ENCODE data around the gene KIR2DL1. TPM values are rescaled to one million over a fixed set of nuclear protein-coding genes. Genes with fewer than 3 reads are reported as not detected.
"Not testable (repeated sequence)": the region's sequence is repeated elsewhere in the genome, so short reads cannot be mapped to it uniquely, and the experiment has no call there.

Gene KIR2DL1
- total and polyA plus RNA-seq, 7 experiments from 2014 or later: 1.0 to 1.2 TPM; not detected in 5

- intact Hi-C loops (cut with micrococcal nuclease): loop anchor here in 1 of 2 donors (10.0 kb wide), 1 partner anchor 78 kb away; no protein-coding TSS in a partner anchor
- ATAC-seq; H3K27ac ChIP-seq (ENCODE audit: low read depth, low read length); H3K36me3 Mint-ChIP-seq; POLR2A ChIA-PET; H3K27ac Mint-ChIP-seq; H3K4me1 ChIP-seq (ENCODE audit: control insufficient read depth in 2 of 2, insufficient read depth in 2 of 2, low read length in 2 of 2); H3K9me3 ChIP-seq (ENCODE audit: control insufficient read depth in 2 of 3, low read length in 3 of 3); CTCF ChIA-PET; H3K4me3 ChIP-seq (ENCODE audit: low read length); H3K36me3 ChIP-seq (ENCODE audit: control insufficient read depth in 2 of 3, insufficient read depth in 3 of 3, low read length in 3 of 3); DNase-seq; H3K4me1 Mint-ChIP-seq; H3K27me3 ChIP-seq (ENCODE audit: control insufficient read depth in 2 of 2, insufficient read depth in 2 of 2, low read length in 2 of 2): not testable (repeated sequence)
- Mint-ChIP-seq H3K27me3 (peaks cover 0 to 29% (median 12%) of the 10 kb centered on the region in 5 donors), H3K9me3 (peaks cover 0 to 12% (median 3%) of the 10 kb centered on the region in 11 donors), H3K4me3 (peak within 1 kb of the TSS in 1 of 10 donors; percentile 40)
These were observed 62.9 kb downstream of the KIR2DL1 start, which contains the start of gene KIR2DS4 for GRCh38 chr19:54832496-54832895. TSS of gene KIR2DS4 (plus strand) at chr19:54832676.

Other genes starting within 250 kb of the KIR2DL1 start
- gene LILRA2, start 196.0 kb upstream of the KIR2DL1 start, total RNA-seq: 10 to 100 TPM in 1 of 5 experiments, 1 to 10 TPM in 1, under 1 TPM in 3; 0.24 to 50.3 (median 0.87) TPM
- gene LILRA2, start 196.0 kb upstream of the KIR2DL1 start, polyA plus RNA-seq: under 1 TPM; 0.18 to 0.38 TPM
- gene LILRA1, start 176.2 kb upstream of the KIR2DL1 start, total RNA-seq: 10 to 100 TPM in 1 of 5 experiments, 1 to 10 TPM in 1, not detected in 3; 4.3 to 36.7 TPM
- under 1 TPM in 1 of 2 donors, not detected in 1; 0.14 TPM for gene LILRA1, start 176.2 kb upstream of the KIR2DL1 start, polyA plus RNA-seq
- gene LILRB1, start 139.3 kb upstream of the KIR2DL1 start, total RNA-seq: 10 to 100 TPM in 1 of 5 experiments, 1 to 10 TPM in 3, not detected in 1; 1.1 to 56.5 (median 5.1) TPM
- under 1 TPM in 1 of 2 donors, not detected in 1; 0.09 TPM for gene LILRB1, start 139.3 kb upstream of the KIR2DL1 start, polyA plus RNA-seq
- 10 to 100 TPM in 1 of 5 experiments, 1 to 10 TPM in 3, under 1 TPM in 1; 0.15 to 20.2 (median 2.5) TPM for gene LILRB4, start 106.8 kb upstream of the KIR2DL1 start, total RNA-seq
- not detected for gene LILRB4, start 106.8 kb upstream of the KIR2DL1 start, polyA plus RNA-seq
- not detected for gene KIR3DL3, start 45.4 kb upstream of the KIR2DL1 start, total RNA-seq
- not detected for gene KIR3DL3, start 45.4 kb upstream of the KIR2DL1 start, polyA plus RNA-seq
- gene KIR2DL3, start 31.3 kb upstream of the KIR2DL1 start, total RNA-seq: 1 to 10 TPM in 1 of 5 experiments, under 1 TPM in 1, not detected in 3; 0.27 to 4.0 TPM
- gene KIR2DL3, start 31.3 kb upstream of the KIR2DL1 start, polyA plus RNA-seq: under 1 TPM in 1 of 2 donors, not detected in 1; 0.11 TPM
- under 1 TPM in 3 of 5 experiments, not detected in 2; 0.15 to 0.48 (median 0.44) TPM for gene KIR2DL4, start 33.8 kb downstream of the KIR2DL1 start, total RNA-seq
- not detected for gene KIR2DL4, start 33.8 kb downstream of the KIR2DL1 start, polyA plus RNA-seq
- gene KIR3DL1, start 46.7 kb downstream of the KIR2DL1 start, total RNA-seq: 1 to 10 TPM in 2 of 5 experiments, not detected in 3; 1.1 to 2.0 TPM
- under 1 TPM in 1 of 2 donors, not detected in 1; 0.14 TPM for gene KIR3DL1, start 46.7 kb downstream of the KIR2DL1 start, polyA plus RNA-seq
- gene KIR2DS4, start 62.9 kb downstream of the KIR2DL1 start, total RNA-seq: 1 to 10 TPM in 2 of 5 experiments, not detected in 3; 1.3 to 3.5 TPM
- gene KIR2DS4, start 62.9 kb downstream of the KIR2DL1 start, polyA plus RNA-seq: under 1 TPM in 1 of 2 donors, not detected in 1; 0.24 TPM
- 1 to 10 TPM in 2 of 5 experiments, under 1 TPM in 1, not detected in 2; 0.94 to 6.1 (median 1.3) TPM for gene KIR3DL2, start 80.7 kb downstream of the KIR2DL1 start, total RNA-seq
- gene KIR3DL2, start 80.7 kb downstream of the KIR2DL1 start, polyA plus RNA-seq: 1 to 10 TPM in 1 of 2 donors, under 1 TPM in 1; 0.40 to 1.5 TPM
- 100 to 1,000 TPM in 1 of 5 experiments, 1 to 10 TPM in 1, not detected in 3; 8.5 to 110 TPM for gene FCAR, start 104.4 kb downstream of the KIR2DL1 start, total RNA-seq
- gene FCAR, start 104.4 kb downstream of the KIR2DL1 start, polyA plus RNA-seq: not detected
- gene NCR1, start 136.4 kb downstream of the KIR2DL1 start, total RNA-seq: 10 to 100 TPM in 1 of 5 experiments, 1 to 10 TPM in 1, under 1 TPM in 2, not detected in 1; 0.65 to 22.1 (median 1.6) TPM
- not detected for gene NCR1, start 136.4 kb downstream of the KIR2DL1 start, polyA plus RNA-seq
- not detected for gene NLRP7, start 177.7 kb downstream of the KIR2DL1 start, total RNA-seq
- not detected for gene NLRP7, start 177.7 kb downstream of the KIR2DL1 start, polyA plus RNA-seq
- gene NLRP2, start 196.6 kb downstream of the KIR2DL1 start, total RNA-seq: 10 to 100 TPM in 1 of 5 experiments, 1 to 10 TPM in 4; 3.7 to 18.6 (median 6.4) TPM
- gene NLRP2, start 196.6 kb downstream of the KIR2DL1 start, polyA plus RNA-seq: 1 to 10 TPM; 2.2 to 5.5 TPM